GM03348 (cell line): Measurements from ENCODE around the gene MUL1.

Experiments used
- DNase-seq: peaks from one replicate; pipeline ENCODE4 v3.0.0; 2012; ENCODE audit warnings: low spot score

MUL1 gene

GRCh38 chr1:20470194-20470593 lies 37.8 kb downstream of the MUL1 start:
- DNase-seq, result no peak

- DNase-seq, result no peak
Measured at GRCh38 chr1:20469406-20470076, 38.4 kb downstream of the MUL1 start.

GRCh38 chr1:20466273-20466672 lies 41.7 kb downstream of the MUL1 start:
- no peak for DNase-seq

- DNase-seq, result no peak
Measured at GRCh38 chr1:20465187-20465586, 42.8 kb downstream of the MUL1 start.

GRCh38 chr1:20463502-20463901 lies 44.4 kb downstream of the MUL1 start:
- DNase-seq, result no peak

- DNase-seq, result no peak
Measured at GRCh38 chr1:20462397-20462796, 45.6 kb downstream of the MUL1 start.

- no peak for DNase-seq
Measured at GRCh38 chr1:20458717-20459116, 49.2 kb downstream of the MUL1 start.

- no peak for DNase-seq
Measured at GRCh38 chr1:20454004-20454403, 53.9 kb downstream of the MUL1 start.

GRCh38 chr1:20449735-20450311 lies 58.1 kb downstream of the MUL1 start:
- DNase-seq, result no peak
